AG04449 (cell line): ENCODE results near the gene CPT1B.

Experiments used
- CTCF ChIA-PET: fragments of 350-600 bp; formaldehyde crosslinking; extraction: SDS; loops from one replicate; lab custom pipeline; 2021; ENCODE audit warnings: antibody characterized with exemption; lab: Yijun Ruan, JAX
- POLR2A ChIA-PET: fragments of 400-600, 350-600 bp; formaldehyde crosslinking; extraction: SDS; loops from one replicate; lab custom pipeline; 2020; ENCODE audit warnings: antibody characterized with exemption, inconsistent platforms; lab: Yijun Ruan, JAX
- DNase-seq: peaks from one replicate; pipeline ENCODE4 v3.0.0-alpha.2; 2010; ENCODE audit warnings: low read depth, low spot score
- H3K4me3 ChIP-seq: 2 replicates; pipeline ENCODE4 v1.5.1; 2011; ENCODE audit warnings: low read depth, mild to moderate bottlenecking, control low read depth, low read length
- TF ChIP-seq, protein P1 (sequence below): IDR thresholded peaks from one replicate; pipeline ENCODE4 v1.5.1; 2011; ENCODE audit warnings: mild to moderate bottlenecking, moderate library complexity, low read length, control low read depth, inconsistent platforms; ENCODE audit not compliant: insufficient read depth; ENCODE audit errors: missing control alignments

CPT1B gene

DNA sequence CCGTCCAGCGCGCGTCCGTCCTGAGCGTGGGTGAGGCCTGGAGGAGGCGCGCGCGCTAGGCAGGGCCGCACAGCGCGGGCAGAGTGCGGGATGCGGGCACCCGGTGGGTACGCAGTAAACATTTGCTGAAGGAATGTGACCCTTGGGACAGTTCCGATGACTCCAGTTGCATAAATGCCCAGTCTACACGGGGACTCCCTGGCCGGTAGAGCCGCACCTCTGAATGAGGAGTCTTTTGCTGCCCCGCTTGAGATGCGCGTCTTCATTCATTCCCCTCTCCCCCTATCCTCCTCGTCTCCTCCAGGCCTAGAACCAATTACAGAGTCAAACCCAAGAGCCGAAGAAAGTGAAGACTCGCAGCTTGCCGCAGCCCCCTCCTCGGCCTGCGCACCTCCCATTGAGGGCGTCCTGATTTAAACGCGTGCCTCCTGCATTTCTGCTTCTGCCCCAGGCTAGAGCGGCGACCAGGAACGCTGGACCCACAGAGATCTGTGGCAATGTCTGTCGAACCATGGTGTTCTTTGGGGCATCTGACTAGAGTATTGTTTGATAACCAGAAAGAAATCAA, 5.2 kb upstream of the CPT1B start:
- DNase-seq: no peak
- CTCF ChIA-PET: interaction anchor here (1.5 to 4.8 kb wide), 3 partner anchors 21 to 58 kb away, joined by 4 to 21 read pairs (median 7); partner anchors contain the start of genes SCO2 and SYCE3
- POLR2A ChIA-PET: interaction anchor here (1.1 kb wide), 1 partner anchor 58 kb away, joined by 3 read pairs; the partner anchor contains the start of gene SCO2
- peak overlapping the region; percentile 62 for H3K4me3 ChIP-seq
- TF ChIP-seq, protein P1, sequence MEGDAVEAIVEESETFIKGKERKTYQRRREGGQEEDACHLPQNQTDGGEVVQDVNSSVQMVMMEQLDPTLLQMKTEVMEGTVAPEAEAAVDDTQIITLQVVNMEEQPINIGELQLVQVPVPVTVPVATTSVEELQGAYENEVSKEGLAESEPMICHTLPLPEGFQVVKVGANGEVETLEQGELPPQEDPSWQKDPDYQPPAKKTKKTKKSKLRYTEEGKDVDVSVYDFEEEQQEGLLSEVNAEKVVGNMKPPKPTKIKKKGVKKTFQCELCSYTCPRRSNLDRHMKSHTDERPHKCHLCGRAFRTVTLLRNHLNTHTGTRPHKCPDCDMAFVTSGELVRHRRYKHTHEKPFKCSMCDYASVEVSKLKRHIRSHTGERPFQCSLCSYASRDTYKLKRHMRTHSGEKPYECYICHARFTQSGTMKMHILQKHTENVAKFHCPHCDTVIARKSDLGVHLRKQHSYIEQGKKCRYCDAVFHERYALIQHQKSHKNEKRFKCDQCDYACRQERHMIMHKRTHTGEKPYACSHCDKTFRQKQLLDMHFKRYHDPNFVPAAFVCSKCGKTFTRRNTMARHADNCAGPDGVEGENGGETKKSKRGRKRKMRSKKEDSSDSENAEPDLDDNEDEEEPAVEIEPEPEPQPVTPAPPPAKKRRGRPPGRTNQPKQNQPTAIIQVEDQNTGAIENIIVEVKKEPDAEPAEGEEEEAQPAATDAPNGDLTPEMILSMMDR: no peak

DNA sequence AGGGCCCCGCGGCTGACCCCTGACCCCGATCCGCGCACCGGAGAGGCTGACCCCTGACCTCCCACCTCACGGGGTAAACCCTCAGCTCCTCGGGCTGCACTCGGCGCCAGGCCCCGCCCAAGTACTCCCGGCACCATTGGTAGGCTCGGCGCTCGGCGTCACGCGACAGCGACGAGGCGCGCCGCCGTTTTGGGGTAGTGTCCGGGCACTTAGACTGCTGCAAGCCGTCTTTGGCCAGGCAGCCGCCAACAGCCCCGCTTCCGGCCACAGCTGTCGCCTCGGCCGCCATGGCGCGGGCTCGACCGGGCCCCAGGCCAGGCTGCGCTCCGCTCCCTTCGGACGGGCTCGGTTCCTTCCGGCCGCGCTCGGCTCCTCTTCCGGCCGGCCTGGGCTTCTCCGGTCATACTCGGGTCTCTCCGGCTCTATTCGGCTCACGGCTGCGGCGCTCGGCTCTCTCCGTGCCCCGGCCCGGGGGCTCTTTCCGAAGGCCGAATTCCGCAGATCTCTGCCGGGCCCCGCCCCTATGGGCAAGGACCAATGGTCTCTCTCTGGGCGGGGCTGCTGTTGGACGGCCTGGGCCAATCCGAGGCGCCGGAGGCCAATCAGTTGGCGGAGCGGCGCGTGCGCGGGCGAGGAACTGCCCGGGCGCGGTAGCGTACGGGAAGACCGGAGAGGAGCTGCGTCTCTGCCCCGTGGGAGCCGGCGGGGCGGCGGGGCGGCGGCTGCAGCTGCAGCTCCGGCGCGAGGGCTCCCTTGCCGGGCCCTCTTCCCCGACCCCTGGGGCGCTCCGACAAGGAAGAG, 4.5 kb upstream of the CPT1B start, which contains the start of gene CHKB:
CHKB (minus strand) TSS at position 357 of the 801 bp plus-strand sequence; CDS start at position 289, 68 bp downstream.
- CTCF ChIA-PET: interaction anchor here (1.3 to 4.8 kb wide), 4 partner anchors 20 to 57 kb away, joined by 3 to 21 read pairs (median 6); partner anchors contain the start of genes SCO2 and SYCE3
- H3K4me3 ChIP-seq: peak within 1 kb of the TSS; percentile 87
- POLR2A ChIA-PET: interaction anchor here (0.9 to 1.5 kb wide), 4 partner anchors 38 to 57 kb away, joined by 3 to 5 read pairs (median 3); partner anchors contain the start of gene SCO2
- peak; percentile 66 for DNase-seq
- TF ChIP-seq, protein P1: no peak

DNA sequence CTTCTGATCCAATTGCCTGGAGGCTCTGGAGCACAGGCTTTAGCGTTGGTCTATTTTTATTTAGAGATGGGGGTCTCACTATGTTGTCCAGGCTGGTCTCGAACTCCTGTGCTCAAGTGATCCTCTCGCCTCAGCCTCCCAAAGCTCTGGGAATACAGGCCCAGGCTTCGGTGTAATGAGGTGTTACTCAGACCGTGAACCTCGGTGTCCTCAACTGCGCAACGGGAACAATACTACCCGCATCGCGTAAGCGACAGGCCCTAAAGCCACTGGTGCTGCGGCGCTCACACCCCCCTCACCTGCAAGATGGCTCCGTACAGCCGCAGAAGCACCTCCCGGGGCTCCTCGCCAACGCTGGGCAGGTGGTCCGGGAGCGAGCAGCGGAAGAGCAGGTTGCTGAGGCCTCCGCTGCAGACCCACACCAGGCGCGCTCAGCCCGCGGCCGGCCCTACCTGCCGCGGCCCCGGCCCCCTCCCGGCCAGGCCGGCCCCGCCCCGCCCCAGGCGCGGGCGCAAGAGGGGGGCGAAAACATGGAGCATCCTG, 3.8 kb upstream of the CPT1B start:
- DNase-seq: no peak
- H3K4me3 ChIP-seq: peak overlapping the region; percentile 87
- POLR2A ChIA-PET: interaction anchor here (0.9 to 1.5 kb wide), 3 partner anchors 37 to 56 kb away, joined by 3 to 5 read pairs (median 3); no protein-coding TSS in a partner anchor
- TF ChIP-seq, protein P1: no peak
- CTCF ChIA-PET: interaction anchor here (1.1 to 4.8 kb wide), 4 partner anchors 19 to 114 kb away, joined by 3 to 21 read pairs (median 5); partner anchors contain the start of genes SCO2 and SYCE3

DNA sequence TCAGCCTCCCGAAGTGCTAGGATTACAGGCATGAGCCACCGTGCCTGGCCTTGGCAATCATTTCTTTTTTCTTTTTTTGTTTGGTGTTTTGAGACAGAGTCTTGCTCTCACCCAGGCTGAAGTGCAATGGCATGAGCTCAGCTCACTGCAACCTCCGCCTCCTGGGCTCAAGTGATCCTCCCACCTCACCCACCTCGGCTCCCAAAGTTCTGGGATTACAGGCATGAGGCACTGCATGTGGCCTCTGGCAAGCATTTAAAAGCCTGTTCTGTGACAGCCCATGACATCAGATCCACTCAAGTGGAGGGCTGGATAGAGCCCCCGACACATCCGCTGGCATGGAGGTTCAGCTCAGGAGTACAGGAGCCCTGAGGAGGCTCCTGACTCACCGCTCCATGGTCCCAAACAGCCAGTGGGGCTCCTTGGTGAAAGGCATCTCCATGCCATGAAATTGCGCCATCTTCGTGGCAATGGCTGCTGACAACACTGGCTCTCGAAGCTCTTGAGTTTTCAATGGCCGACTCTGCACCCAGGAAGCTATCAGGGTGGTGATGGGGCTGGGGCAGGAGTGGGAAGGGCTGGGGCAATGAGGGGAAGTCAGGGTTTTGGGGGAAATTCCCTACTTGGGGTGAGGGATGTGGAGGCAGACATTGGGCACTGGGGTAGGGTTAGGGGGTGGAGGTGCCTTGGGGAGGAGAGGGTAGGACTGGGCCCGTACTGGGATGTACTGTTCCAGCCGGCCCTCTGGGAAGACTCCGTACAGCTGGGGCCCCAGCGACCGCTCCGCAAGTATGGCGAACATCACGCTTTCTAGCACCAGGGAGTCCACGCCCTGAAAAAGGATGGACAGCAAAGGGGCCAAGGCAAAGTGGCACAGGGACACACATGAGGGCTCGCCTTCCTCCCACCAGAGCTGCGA, 3.1 kb upstream of the CPT1B start:
- CTCF ChIA-PET: interaction anchor here (1.1 to 4.8 kb wide), 4 partner anchors 18 to 115 kb away, joined by 3 to 21 read pairs (median 5); partner anchors contain the start of genes SCO2 and SYCE3
- TF ChIP-seq, protein P1: no peak

DNA sequence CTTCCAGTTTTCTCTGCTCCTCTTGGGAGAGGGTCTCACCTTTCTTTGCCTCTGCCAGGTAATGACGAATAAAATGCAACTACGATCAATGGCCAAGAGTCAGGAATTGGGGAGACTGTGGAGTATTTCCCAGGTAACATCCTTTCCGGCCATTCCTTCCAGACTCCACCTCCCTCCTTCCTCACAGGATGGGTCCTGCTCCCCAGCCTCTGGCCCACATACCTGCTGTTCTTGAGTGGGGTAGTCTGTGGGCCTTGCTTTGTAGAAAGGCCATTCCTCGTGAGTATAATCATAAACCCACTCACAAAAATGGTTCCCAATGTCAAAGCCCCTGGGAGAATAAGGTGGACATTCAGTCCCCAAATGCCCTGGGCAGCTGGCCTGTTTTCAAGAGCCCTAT, 1.5 kb upstream of the CPT1B start:
- ChIA-PET CTCF (no interaction called here), POLR2A (no interaction called here)
- no peak for DNase-seq
- TF ChIP-seq, protein P1: no peak
- H3K4me3 ChIP-seq: no peak overlapping the region

More for the DNA sequence above, 3.1 kb upstream of the CPT1B start:
- peak overlapping the region; percentile 87 for H3K4me3 ChIP-seq
- POLR2A ChIA-PET: interaction anchor here (0.9 to 1.5 kb wide), 2 partner anchors 36 to 42 kb away, joined by 3 to 5 read pairs; no protein-coding TSS in a partner anchor
- DNase-seq: no peak
